GF-D8 (cell line): ENCODE results near the gene BMS1.

Source experiments
- DNase-seq: peaks from one replicate; lab custom pipeline; 2025; lab: John Stamatoyannopoulos, UW

BMS1 gene

DNA sequence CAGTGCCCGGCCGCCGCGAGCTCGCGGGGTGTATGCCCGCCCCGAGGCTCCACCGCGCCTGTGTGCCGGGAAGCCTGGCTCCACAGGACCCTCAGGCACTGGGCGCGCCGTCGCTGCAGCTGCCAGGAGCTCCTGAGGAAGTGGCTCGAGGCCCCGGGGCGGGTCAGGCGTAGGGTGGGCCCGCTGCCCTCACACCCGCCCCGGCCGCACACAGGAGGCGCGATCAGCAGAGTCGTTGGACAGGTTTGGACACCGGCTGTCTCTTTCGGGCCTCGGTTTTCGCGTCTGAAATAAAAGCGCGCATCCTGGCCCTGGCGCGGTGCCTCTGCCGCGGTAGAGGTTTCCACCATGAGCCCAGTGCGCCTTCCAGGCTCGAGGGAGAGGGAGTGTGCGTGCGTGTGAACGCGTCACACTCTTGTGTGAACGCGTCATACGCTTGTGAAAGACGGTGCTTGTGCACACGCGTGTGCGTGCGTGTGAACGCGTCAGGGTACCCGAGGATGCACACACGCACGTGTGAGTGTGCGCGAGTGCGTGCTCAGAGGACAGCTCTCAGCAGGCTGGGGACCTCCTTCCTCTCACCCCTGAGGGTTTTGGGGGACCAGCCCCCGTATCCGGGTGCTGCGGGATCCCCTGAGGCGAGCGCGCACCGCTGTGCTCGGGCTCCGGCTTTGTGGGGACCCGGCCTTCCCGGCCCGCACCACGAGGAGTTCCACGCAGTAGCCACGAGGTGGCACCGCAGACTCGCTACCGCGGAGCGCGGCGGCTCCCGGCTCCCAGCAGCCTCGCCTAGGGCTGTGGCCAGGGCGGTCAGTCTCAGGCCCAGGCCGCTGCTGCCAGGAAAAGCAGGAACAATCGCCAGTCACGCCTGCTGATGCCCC lies 83.8 kb downstream of the BMS1 start:
- peak; percentile 34 for DNase-seq

DNA sequence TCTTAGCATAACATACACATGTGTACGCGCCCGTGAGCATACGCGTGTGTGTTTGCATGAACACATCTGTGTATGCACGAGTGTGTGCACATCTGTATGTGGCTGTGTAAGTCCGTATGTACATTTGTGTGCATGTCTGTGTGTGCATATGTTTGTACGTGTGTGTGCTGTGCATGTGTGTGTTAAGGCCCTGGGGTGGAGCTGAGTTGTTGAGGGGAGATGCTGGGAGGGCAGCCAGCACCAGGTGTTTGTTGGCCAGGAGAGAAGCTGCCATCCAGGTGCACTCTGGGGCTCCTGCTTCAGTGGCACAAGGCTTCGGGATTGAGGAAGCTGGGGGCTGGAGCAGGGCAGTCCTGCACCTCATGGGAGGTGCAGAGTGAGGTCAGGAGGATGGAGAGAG lies 85.0 kb downstream of the BMS1 start:
- DNase-seq = no peak

DNA sequence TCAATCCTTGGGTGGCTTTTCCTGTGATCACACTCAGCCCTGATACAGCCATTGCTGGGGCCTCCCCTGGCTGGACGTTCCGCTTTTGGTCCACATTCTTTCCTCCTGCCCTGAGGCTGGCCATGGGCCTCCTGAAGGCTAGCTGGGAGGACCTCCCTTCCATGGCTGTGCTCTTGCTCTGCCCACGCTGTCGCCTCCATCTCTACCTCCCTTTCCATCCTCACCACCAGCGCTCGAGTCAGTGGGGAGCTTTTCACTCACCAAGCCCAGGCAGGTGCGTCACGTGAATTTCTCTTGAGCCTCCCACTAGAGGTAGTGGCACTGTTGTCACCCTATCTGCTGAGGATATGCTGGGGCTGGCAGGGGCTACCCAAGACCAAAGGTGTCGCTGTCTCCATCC lies 85.9 kb downstream of the BMS1 start:
- DNase-seq = no peak

DNA sequence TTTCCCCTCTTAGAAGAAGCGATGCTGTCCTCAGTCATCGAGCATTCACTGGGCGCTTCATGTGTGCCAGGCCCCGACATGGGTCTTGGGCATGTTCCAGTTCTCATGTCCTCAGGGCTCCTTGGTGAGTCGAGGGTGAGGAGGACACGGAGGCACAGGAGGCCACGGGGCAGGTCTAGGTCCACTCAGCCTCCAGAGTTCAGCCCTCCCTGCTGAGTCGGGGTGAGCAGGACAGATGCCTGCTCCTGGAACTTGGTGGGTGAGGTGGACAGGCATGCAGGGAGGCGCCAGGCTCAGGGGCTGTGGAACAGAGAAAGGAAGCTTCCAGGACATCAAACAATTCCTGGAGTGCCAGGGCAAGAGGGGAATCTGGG lies 87.4 kb downstream of the BMS1 start:
- DNase-seq = no peak

DNA sequence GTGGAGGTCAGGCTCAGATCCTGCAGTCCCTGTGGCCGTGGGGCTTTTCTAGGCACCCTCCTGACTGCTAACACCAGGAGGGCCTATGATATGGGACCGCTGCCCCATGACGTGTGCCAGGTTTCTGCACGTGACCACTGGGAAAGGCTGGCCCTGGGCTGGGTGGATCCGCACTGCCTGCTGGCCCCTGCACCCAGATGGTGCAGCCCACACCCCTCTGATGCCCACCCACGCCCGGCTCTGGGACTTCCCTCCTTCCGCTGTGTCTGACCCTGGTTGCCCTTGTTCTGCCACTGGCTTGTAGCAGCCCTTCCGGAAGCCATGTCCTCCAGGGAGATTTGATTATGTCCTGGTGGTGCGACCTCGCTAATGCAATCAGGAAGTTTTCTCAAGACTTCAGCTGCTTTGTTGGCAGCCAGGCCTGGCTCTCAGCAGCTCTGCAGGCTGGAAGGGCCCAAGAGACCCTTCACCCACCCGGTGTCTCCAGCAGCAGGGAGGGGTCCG lies 88.6 kb downstream of the BMS1 start:
- DNase-seq = peak; percentile 88

DNA sequence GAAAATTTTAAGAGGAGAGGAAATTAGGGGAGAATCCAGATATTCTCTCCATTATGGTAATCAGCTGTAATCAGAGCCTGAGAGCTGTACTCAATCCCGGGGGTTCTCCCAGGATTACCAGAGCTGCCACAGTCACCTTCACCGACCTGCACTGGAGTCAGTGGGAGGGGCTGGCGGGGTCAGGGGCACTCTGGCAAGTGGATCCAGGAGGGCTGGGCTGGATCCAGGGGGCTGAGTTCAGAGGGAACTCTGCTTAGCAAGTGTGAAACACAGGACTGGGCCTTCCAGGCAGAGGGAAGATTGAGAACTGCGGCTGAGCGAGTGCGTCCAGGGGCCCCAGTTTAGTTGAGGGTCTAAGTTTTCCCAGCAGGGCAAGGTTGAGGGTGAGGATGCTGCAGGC lies 89.2 kb downstream of the BMS1 start:
- DNase-seq = no peak

DNA sequence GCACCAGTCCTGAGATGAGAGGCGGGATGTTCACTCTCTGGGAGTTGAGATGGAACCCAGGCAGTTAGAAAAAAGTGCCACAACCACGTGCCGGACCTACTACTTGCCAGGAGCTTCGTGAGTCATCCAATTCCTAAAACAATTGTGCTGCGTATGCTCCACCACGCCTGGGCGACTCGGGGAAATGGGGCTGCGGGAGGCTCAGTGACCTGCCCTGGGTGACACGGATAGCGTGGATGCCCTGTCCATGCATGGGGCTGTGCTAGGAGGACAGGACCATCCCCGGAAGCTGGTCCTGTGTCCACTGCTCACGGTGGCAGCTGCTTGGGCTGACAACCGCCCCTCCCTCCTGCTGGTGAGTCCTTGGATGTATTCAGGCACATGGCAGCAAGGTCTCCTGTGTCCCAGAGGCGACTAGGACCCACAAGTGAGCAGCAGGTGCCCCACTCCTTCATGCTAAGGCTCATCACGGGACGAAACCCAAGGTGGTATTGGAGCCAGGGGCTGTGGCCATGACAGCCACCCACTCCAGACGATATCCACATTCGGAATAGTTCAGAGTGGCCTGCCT lies 90.4 kb downstream of the BMS1 start:
- no peak for DNase-seq

DNA sequence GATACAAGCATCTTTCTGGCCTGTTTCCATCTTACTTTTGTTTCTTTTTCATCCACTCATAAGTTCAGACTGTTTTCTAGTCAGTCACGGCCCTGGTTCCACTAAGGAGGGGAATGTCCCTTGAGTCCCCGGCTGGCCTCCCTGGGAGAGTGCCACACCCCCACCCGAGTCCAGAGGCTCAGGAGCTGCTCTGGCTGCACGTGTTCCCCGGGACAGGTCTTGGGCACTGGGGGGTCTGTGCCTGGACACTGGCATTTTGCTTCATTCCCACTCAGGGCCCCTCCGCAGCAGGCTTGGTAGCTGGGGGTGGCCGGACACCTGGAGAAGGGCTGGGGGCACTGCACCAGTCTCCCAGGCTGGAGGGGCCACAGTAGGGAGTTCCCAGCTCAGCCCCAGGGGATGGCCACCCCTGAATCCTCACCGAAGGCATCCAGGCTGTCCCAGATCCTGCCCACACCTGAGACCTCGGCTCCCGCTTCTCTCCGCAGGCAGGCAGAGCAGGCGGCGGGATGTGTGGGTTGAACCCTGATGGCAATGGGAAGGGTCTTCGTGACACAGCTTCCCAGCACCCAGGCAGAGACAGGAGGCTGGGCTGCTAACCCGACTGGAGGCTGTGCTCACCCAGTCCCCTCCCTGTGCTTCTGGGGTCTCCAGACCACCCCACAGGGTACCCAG lies 92.3 kb downstream of the BMS1 start:
- no peak for DNase-seq

DNA sequence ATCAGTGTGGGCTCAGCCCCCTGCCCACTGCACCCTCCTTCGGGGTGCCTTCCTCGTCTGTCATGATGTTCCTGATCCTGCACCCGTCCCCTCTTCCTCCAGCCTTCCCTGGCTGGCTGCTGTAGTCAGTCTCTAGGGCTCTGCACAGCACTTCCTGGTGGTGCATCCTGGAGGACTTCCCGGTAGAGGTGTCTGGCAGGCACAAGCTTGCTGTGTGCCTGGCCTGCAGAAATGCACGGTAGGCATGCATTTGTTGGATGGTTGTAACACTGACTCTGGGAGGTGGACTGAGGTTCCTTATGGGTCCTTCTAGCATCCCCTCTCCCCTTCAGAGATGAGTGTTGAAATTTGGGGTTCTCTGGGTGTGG lies 92.8 kb downstream of the BMS1 start:
- no peak for DNase-seq

DNA sequence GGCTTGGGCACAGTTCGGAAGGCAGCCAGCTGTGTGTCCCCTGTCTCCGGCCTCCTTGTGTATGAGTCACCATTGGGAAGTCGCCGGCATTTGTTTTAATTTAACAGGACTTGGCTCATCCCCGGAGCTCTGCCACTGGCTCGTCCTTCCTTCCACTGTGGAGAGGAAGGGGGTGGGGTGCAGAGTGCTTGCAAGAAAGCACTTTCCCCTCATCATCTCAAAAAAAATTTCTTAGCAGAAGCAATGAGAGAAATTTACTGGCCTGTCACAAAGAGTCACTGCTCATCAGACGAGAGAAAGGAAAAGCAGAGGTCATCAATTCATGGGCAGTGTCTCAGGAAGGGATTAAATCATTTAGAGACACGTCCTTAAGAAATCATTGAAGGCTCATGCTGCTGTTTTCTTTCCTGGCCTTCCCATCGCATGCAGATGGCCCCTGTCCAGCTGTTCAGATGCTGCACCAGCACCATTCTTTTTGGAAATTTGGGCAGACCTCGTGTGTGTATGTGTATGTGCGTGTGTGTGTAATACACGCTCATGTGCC lies 93.3 kb downstream of the BMS1 start:
- no peak for DNase-seq

DNA sequence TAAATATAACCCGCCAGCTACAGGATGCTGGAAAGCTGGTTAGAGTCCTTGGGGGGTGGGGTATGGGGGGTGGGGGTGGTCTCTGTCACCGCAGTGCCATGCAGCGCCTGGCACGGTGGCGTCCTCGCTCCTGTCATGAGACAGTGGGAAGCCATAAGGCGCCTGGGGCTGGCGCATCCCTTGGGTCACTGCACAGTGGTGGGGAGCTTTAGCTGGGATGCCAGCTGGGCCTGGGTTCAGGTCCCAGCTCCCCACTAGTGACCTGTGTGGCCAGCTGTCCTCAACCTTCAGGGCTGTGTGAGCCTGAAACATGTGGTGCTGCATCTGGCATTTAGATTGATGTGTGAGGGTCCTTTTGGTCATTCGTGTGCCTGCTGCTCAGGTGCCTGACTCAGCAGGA lies 93.9 kb downstream of the BMS1 start:
- DNase-seq = no peak

DNA sequence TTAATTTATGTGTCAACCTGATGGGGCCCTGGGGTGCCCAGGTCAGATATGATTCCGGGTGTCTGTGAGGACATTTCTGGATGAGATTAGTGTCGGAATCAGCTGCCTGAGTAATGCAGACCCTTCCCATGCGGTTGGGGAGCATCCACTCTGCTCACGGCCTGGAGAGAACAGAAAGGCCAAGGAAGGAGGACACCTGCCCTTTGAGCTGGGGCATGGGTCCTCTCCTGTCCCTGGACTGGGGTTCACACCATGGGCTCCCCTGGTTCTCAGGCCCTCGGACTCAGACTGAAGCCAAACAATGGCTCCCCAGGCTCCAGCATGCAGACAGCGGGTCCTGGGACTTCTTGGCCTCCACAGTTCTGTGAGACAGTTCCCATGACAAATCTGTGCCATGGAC lies 94.3 kb downstream of the BMS1 start:
- DNase-seq = no peak

DNA sequence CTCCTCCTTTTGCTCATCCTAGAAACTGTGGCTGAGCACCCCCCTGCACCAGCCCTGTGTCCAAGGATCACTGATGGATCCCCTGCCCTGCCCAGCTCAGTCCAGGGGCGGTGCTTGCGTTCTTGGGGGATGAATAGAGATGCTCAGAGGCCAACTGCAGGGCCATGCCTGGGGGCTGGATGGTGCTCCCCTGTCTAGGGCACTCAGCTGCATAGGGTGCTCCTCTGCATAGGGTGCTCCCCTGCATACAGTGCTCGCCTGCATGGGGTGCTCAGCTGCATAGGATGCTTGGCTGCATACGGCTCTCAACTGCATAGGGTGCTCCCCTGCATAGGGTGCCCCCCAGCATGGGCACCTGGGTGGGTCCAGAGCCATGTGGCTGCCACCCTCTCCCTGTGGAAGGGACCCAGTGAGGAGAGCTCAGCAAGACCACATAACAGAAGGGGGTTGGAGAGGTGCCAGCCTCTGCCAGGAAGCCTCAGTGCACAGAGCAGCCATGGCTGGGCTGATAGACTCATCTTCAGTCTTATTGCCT lies 95.0 kb downstream of the BMS1 start:
- no peak for DNase-seq

DNA sequence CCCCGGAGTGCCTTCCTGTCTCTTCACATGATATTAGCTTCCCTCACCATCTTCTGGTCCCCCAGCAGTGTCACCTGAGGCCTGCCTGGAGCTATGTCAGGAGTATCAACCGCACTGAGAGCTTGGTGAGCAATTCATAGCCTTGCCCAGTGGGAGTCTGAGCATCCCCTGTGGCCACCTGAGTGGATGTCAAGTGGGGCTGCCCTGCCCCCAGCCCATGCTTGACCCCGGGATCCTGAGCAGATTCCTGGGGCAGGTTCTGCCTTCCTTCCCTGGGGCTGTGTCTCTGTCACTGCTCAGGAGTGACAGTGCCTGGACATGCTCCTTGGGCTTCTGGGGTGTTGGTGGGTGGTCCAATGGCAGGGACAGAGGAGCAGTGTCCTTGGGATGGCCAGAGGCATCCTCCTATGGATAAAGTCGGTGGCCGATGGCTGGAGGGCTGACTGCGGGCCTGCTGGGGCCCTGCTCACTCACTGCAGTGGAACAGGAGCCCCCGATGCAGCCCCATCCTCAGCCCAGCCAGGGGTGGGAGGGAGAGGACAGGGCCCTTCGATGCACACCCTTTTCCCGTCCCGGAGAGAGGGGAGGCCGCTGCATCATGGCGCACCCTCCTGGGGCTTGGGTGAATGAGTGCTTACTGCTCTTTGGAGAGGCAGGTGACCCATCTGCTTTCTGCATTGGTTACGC lies 95.7 kb downstream of the BMS1 start:
- DNase-seq = no peak

DNA sequence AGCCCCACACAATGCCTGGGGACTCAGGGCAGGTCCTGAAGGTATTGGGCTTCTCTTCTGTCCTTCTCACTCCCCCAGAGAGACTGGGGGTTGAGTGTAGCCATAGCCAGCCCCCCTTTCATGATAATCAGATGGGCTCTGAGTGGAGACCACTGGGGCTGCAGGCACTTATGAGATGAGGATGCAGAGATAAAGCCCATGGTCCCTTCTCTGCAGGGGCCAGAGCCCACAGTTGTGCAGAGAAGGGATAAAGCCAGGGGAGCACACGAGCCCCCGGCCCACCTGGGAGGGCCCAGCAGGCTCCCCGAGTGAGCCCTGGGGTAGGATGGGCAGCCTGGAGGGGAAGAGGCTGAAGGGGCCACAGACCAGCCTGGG lies 96.2 kb downstream of the BMS1 start:
- no peak for DNase-seq

DNA sequence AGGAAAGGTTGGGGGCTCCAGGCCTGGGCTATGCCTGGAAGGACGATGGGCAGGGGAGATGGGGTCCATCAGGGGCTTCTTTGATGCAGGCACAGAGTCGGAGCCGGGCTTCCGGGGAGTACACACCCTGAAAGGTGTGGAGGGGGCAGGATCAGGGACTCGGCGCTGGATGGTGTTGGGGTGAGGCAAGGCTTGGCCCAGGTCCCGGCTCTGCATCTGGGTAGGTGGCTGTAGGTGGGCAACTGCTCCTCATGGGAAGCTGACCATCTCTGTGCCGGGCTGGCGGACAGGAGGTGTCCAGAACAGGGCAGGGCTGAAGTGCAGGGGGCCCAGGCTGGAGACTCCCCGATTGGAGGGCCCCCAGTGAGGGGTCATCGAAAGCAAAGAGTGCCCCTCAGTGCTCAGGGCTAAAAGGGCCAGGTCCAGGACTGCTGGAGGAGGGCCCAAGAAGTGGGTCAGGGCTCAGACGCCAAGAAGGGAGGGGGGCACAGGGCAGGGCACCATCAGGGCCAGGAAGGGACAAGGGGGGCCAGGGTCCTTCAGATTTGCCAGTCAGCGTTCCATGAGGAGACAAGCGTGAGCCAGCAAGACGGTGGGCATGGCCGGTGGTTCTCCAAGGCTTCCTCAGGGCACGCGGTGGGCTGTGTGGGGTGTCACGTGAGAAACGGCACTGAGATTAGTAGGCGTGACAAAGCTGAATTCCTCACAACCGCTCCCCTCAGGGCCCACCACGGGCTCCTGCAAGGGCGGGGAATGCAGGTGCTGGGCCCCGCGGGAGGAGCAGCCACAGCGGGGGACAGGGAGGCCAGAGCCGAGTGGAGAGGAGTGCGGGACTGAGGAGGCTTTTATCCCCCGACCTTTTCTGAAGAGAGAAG lies 97.0 kb downstream of the BMS1 start:
- DNase-seq = no peak

DNA sequence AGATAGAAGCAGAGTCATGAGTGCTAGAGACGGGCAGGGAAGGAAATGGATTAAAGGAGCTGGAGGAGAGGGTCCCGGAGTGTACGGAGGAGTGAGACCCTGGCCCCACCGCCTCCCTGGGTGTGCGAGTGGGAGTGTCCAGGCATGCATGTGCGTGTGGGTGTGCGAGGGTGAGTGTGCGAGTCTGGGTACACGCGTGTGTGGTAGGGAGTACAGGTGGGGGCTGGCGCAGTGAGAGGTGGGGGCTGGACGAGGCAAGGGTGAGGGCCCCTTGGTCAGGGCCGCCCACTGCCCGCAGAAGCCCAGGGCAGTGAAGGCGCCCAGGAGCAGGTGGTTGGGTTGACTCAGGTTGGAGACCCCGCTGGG lies 97.6 kb downstream of the BMS1 start:
- no peak for DNase-seq

DNA sequence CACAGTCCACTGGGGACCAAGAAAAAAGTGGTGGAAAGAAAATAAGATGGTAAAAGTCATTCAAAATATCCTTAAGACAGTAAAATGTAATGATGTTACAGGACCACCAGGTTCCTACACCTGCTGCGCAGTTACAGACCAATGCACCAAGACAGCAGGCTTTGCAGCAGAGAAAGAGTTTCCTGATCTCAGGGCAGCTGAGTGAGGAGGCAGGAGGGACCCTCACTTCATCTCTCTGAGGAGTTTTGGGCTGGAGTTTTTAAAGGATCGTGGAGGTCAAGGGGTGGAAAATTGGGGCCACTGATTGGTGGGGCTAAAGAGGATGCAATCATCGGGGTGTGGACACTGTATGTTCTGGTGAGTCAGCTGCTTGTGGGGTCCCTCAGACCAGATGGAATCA lies 100.0 kb downstream of the BMS1 start:
- DNase-seq = no peak
